A549 (cell line): ENCODE results near the gene CHKB. TPM values are rescaled to one million over a fixed set of nuclear protein-coding genes. Genes with fewer than 3 reads are reported as not detected.

Source experiments
- ATAC-seq, 2 experiments: fragments of 200-7000 bp in 1 of 2; fragments of >200 bp in 1 of 2; cut with Nextera tagmentation in 1 of 2; cut with Tn5 transposase in 1 of 2; 3 replicates each; pipeline versions ENCODE4 v1.8.0 to v1.9.1; 2018 to 2020; ENCODE audit warnings: mild to moderate bottlenecking in 1 of 2, moderate library complexity in 1 of 2
- CTCF ChIA-PET: fragments of 300-600 bp; sonication (Branson Sonifier 250); formaldehyde crosslinking; extraction: SDS; loops from one replicate; lab custom pipeline; 2021; ENCODE audit warnings: antibody characterized with exemption, inconsistent platforms; lab: Yijun Ruan, JAX
- POLR2A ChIA-PET: fragments of 350-600 bp; formaldehyde crosslinking; extraction: SDS; loops from one replicate; lab custom pipeline; 2021; ENCODE audit warnings: antibody characterized with exemption, inconsistent platforms; lab: Yijun Ruan, JAX
- DNase-seq, 2 experiments: peaks; one replicate each; pipeline versions ENCODE4 v3.0.0 to v3.0.0-alpha.2; 2011 to 2016; ENCODE audit warnings: low read depth in 1 of 2, low spot score in 1 of 2
- FAIRE-seq: peaks from 2 replicates; lab custom pipeline; 2011; peaks lifted over from hg19 to GRCh38; lab: Jason Lieb, UNC
- H3K27ac ChIP-seq, 2 experiments: fragments of >200 bp; sonication (Bioruptor Twin); formaldehyde crosslinking; 3 replicates each; pipeline ENCODE4 v1.5.1; 2016 to 2017
- H3K4me1 ChIP-seq: fragments of >200 bp; sonication (Bioruptor Twin); formaldehyde crosslinking; 3 replicates; pipeline ENCODE4 v1.6.1; 2016
- H3K4me2 ChIP-seq: fragments of >200 bp; sonication (Bioruptor Twin); formaldehyde crosslinking; 3 replicates; pipeline ENCODE4 v1.6.1; 2016
- H3K4me3 ChIP-seq: fragments of >200 bp; sonication (Bioruptor Twin); formaldehyde crosslinking; 3 replicates; pipeline ENCODE4 v1.5.1; 2016
- H3K9me3 ChIP-seq: fragments of >200 bp; sonication (Bioruptor Twin); formaldehyde crosslinking; 3 replicates; pipeline ENCODE4 v1.6.1; 2016
- BCL3 ChIP-seq: fragments of >200 bp; sonication (Bioruptor Twin); formaldehyde crosslinking; IDR thresholded peaks from 3 replicates; pipeline ENCODE4 v1.6.1; 2016
- CHD4 ChIP-seq: fragments of 200-600 bp; sonication (generic); IDR thresholded peaks from 2 replicates; pipeline ENCODE4 v1.6.1; 2016; ENCODE audit warnings: antibody characterized with exemption, mild to moderate bottlenecking, borderline replicate concordance
- CTCF ChIP-seq: fragments of >200 bp; sonication (Bioruptor Twin); formaldehyde crosslinking; IDR thresholded peaks from 3 replicates; pipeline ENCODE4 v1.5.1; 2016
- EP300 ChIP-seq, 2 experiments: fragments of >200 bp; sonication (Bioruptor Twin); formaldehyde crosslinking; IDR thresholded peaks; 2 replicates in 1 of 2; 3 replicates in 1 of 2; pipeline ENCODE4 v1.6.1; 2016 to 2017
- GATA3 ChIP-seq: IDR thresholded peaks from 2 replicates; pipeline ENCODE4 v1.6.1; 2012; ENCODE audit warnings: borderline replicate concordance
- HEYL ChIP-seq: fragments of 250-450 bp; sonication (Bioruptor Pico); IDR thresholded peaks from 2 replicates; pipeline ENCODE4 v1.8.0; 2021; ENCODE audit warnings: mild to moderate bottlenecking, moderate library complexity
- JUN ChIP-seq, 2 experiments: fragments of >200 bp; sonication (Bioruptor Twin); formaldehyde crosslinking; IDR thresholded peaks; 2 replicates in 1 of 2; 3 replicates in 1 of 2; pipeline ENCODE4 v1.6.1; 2016 to 2017
- KDM5A ChIP-seq: fragments of 200-600 bp; sonication (generic); IDR thresholded peaks from 2 replicates; pipeline ENCODE4 v1.6.1; 2016; ENCODE audit warnings: antibody characterized with exemption, mild to moderate bottlenecking
- NR3C1 ChIP-seq: fragments of >200 bp; sonication (Bioruptor Twin); formaldehyde crosslinking; IDR thresholded peaks from 3 replicates; pipeline ENCODE4 v1.6.1; 2017
- PBX3 ChIP-seq: IDR thresholded peaks from 2 replicates; pipeline ENCODE4 v1.6.1; 2012
- POLR2A ChIP-seq: IDR thresholded peaks from 2 replicates; pipeline ENCODE4 v1.6.1; 2012; ENCODE audit warnings: mild to moderate bottlenecking, low read length
- POLR2AphosphoS2 ChIP-seq: conservative IDR thresholded peaks from 2 replicates; pipeline ENCODE4 v1.6.1; 2012; ENCODE audit warnings: low read length, improper control_type of control experiment, inconsistent platforms
- RARB ChIP-seq: fragments of 250-450 bp; sonication (Bioruptor Pico); IDR thresholded peaks from 2 replicates; pipeline ENCODE4 v1.8.0; 2021; ENCODE audit warnings: mild to moderate bottlenecking, moderate library complexity
- REST ChIP-seq: fragments of 200-600 bp; sonication (generic); IDR thresholded peaks from 2 replicates; pipeline ENCODE4 v1.6.1; 2016; ENCODE audit warnings: antibody characterized with exemption, mild to moderate bottlenecking, moderate library complexity
- TP53 ChIP-seq: fragments of 250-450 bp; sonication (Bioruptor Pico); IDR thresholded peaks from 2 replicates; pipeline ENCODE4 v1.5.0; 2021; ENCODE audit warnings: mild to moderate bottlenecking, moderate library complexity
- ZSCAN20 ChIP-seq: fragments of 250-450 bp; sonication (Bioruptor Pico); IDR thresholded peaks from 2 replicates; pipeline ENCODE4 v1.8.0; 2022; ENCODE audit warnings: mild to moderate bottlenecking, moderate library complexity
- WGBS: methylation state at CpG from one replicate; pipeline ENCODE4 v1.1.6; 2017; ENCODE audit errors: missing lambda C conversion rate; 5-methylcytosine and 5-hydroxymethylcytosine counted together
- polyA plus RNA-seq, 4 experiments: library from polyadenylated mRNA; depleted of rRNA in 3 of 4; stranded (reverse); fragments of >200 nt; fragmentation: RNase III in 1 of 4; extraction: RNeasy Plus Mini Kit Qiagen cat#74134 plus additional on column Dnase treatment in 1 of 4; gene quantifications; 2 replicates in 3 of 4; 3 replicates in 1 of 4; pipeline ENCODE4 v1.2.3, GENCODE V29; 2011 to 2017

CHKB gene
- polyA plus RNA-seq, 2 of the 4 experiments (the other 2 are of a cell fraction): 16.4 to 25.8 TPM

- TF ChIP-seq REST (no peak), CTCF (peak; percentile 32; the same call in 2 of the 3 replicates), POLR2A (peak; percentile 55)
These were observed 45.2 kb upstream of the CHKB start, which contains the start of gene ARSA (continued) for GRCh38 chr22:50627642-50628542.

- no peaks in the 10 kb centered on the region for H3K9me3 ChIP-seq
- peak overlapping the region; percentile 62 for H3K4me3 ChIP-seq
- DNase-seq (peak in 1 of 2 experiments; percentile 24), ATAC-seq (no peak), FAIRE-seq (no peak)
- H3K4me1 ChIP-seq: peaks cover 10% of the 10 kb centered on the region; the same call in 2 of the 3 replicates
- no peak for TF ChIP-seq POLR2AphosphoS2
- TF ChIP-seq ZSCAN20 (CRISPR knock-in tag): no peak
- no peak for TF ChIP-seq BCL3
- no peak for TF ChIP-seq GATA3
- TF ChIP-seq PBX3: no peak
- no peak for TF ChIP-seq KDM5A
- TF ChIP-seq RARB (CRISPR knock-in tag): no peak
- no peak for TF ChIP-seq JUN (IDR thresholded peaks at IDR 0.05)
- no peak for TF ChIP-seq CHD4
- TF ChIP-seq TP53: no peak
- TF ChIP-seq HEYL: no peak
- no peak for TF ChIP-seq EP300 (IDR thresholded peaks at IDR 0.05)
- TF ChIP-seq NR3C1: no peak
- H3K4me2 ChIP-seq: peak overlapping the region; percentile 95
- POLR2A ChIA-PET: interaction anchor here (0.6 kb wide), 1 partner anchor 31 kb away, joined by 4 read pairs; no protein-coding TSS in a partner anchor
- CTCF ChIA-PET: interaction anchor here (0.7 to 1.8 kb wide), 7 partner anchors 8 to 161 kb away, joined by 3 to 11 read pairs (median 3); no protein-coding TSS in a partner anchor
- WGBS: 54% methylated on average over 24 of the region's 42 CpGs
- peak overlapping the region; percentile 72 to 97 for H3K27ac ChIP-seq
These were observed 44.4 kb upstream of the CHKB start for GRCh38 chr22:50626850-50627641.
